B cell (primary cell): Measurements from ENCODE around the gene RSAD1. TPM values are rescaled to one million over a fixed set of nuclear protein-coding genes. Genes with fewer than 3 reads are reported as not detected.

Source experiments
- ATAC-seq: fragments of 200-7000 bp; cut with Tn5 transposase; one replicate; pipeline ENCODE4 v1.10.0; 2021; ENCODE audit warnings: low read depth, mild to moderate bottlenecking, moderate number of reproducible peaks, moderate library complexity
- CTCF ChIA-PET: fragments of 350-600 bp; sonication (Branson Sonifier 250); formaldehyde crosslinking; loops from one replicate; lab custom pipeline; 2021; ENCODE audit warnings: antibody characterized with exemption, inconsistent platforms; lab: Charles Lee
- POLR2A ChIA-PET: fragments of 350-600 bp; sonication (Branson Sonifier 250); formaldehyde crosslinking; loops from one replicate; lab custom pipeline; 2021; ENCODE audit warnings: antibody characterized with exemption; lab: Charles Lee
- DNase-seq: peaks from one replicate; pipeline ENCODE4 v3.0.0; 2013
- H2AFZ ChIP-seq: 2 replicates; pipeline ENCODE4 v1.6.1; 2012; ENCODE audit warnings: mild to moderate bottlenecking, low read depth, low read length; ENCODE audit not compliant: insufficient read depth, poor library complexity, severe bottlenecking
- H3K27ac ChIP-seq, 2 donors: 1 replicate in 1 of 2; 2 replicates in 1 of 2; pipeline ENCODE4 v1.5.1; 2012 to 2013; ENCODE audit warnings: low read length in 2 of 2, mild to moderate bottlenecking in 2 of 2, moderate library complexity in 1 of 2
- H3K27me3 ChIP-seq, 4 experiments: fragments of 200-600 bp in 1 of 4; sonication (generic) in 1 of 4; replicated peaks in 1 of 4; 1 replicate in 2 of 4; 2 replicates in 2 of 4; pipeline versions ENCODE4 v1.6.1 to v1.7.0; 2013 to 2016; ENCODE audit warnings: low read length in 3 of 4, mild to moderate bottlenecking in 2 of 4, mixed read lengths in 1 of 4, moderate library complexity in 1 of 4; ENCODE audit not compliant: insufficient read depth in 4 of 4, control insufficient read depth in 3 of 4; ENCODE audit errors: control extremely low read depth in 1 of 4
- H3K36me3 ChIP-seq, 2 experiments: replicated peaks in 1 of 2; 1 replicate in 1 of 2; 2 replicates in 1 of 2; pipeline versions ENCODE4 v1.6.1 to v1.7.1; 2013; ENCODE audit warnings: low read length in 1 of 2; ENCODE audit not compliant: insufficient read depth in 2 of 2, control insufficient read depth in 1 of 2; ENCODE audit errors: control extremely low read depth in 1 of 2, extremely low read depth in 1 of 2
- H3K4me1 ChIP-seq, 2 donors: fragments of 200-600 bp in 1 of 2; sonication (generic) in 1 of 2; 1 replicate in 1 of 2; 2 replicates in 1 of 2; pipeline versions ENCODE4 v1.5.1 to v1.6.1; 2013 to 2017; ENCODE audit warnings: low read length in 2 of 2; ENCODE audit not compliant: control insufficient read depth in 2 of 2, insufficient read depth in 2 of 2
- H3K4me2 ChIP-seq: replicated peaks from 2 replicates; pipeline ENCODE3; 2012; ENCODE audit warnings: mild to moderate bottlenecking, low read depth, low read length; ENCODE audit not compliant: poor library complexity, severe bottlenecking
- H3K4me3 ChIP-seq, 5 experiments: fragments of 200-600 bp in 1 of 5; sonication (generic) in 1 of 5; 1 replicate in 3 of 5; 2 replicates in 2 of 5; pipeline versions ENCODE4 v1.5.1 to v1.7.0; 2011 to 2016; ENCODE audit warnings: low read length in 4 of 5, mild to moderate bottlenecking in 4 of 5, low read depth in 2 of 5, control low read depth in 1 of 5, moderate library complexity in 1 of 5; ENCODE audit not compliant: insufficient read depth in 1 of 5; ENCODE audit errors: control extremely low read depth in 1 of 5, extremely low read depth in 1 of 5
- H3K79me2 ChIP-seq: fragments of 200-600 bp; sonication (generic); one replicate; pipeline ENCODE4 v1.6.0; 2016; ENCODE audit warnings: low read length; ENCODE audit not compliant: control insufficient read depth, insufficient read depth
- H3K9ac ChIP-seq: fragments of 200-600 bp; sonication (generic); 2 replicates; pipeline ENCODE4 v1.6.1; 2017; ENCODE audit warnings: mild to moderate bottlenecking, low read length, moderate library complexity
- H3K9me3 ChIP-seq, 3 donors: one replicate each; pipeline versions ENCODE4 v1.6.1 to v1.7.1; 2013; ENCODE audit warnings: low read length in 2 of 3; ENCODE audit not compliant: control insufficient read depth in 2 of 3, insufficient read depth in 1 of 3; ENCODE audit errors: control extremely low read depth in 1 of 3
- H4K20me1 ChIP-seq: 2 replicates; pipeline ENCODE4 v1.6.0; 2012; ENCODE audit warnings: mild to moderate bottlenecking, low read length; ENCODE audit not compliant: insufficient read depth, control insufficient read depth, poor library complexity, severe bottlenecking
- H3K27ac Mint-ChIP-seq: one replicate; pipeline ENCODE4 v1.8.0; 2021; ENCODE audit warnings: mixed read lengths
- H3K27me3 Mint-ChIP-seq: one replicate; pipeline ENCODE4 v1.8.0; 2021; ENCODE audit warnings: mixed read lengths
- H3K4me1 Mint-ChIP-seq: one replicate; pipeline ENCODE4 v1.8.0; 2021; ENCODE audit warnings: mixed read lengths
- H3K4me3 Mint-ChIP-seq: one replicate; pipeline ENCODE4 v1.8.0; 2021; ENCODE audit warnings: mixed read lengths
- H3K9me3 Mint-ChIP-seq: one replicate; pipeline ENCODE4 v1.8.0; 2022; ENCODE audit warnings: mixed read lengths; ENCODE audit not compliant: insufficient read depth
- EZH2 ChIP-seq: IDR thresholded peaks from 2 replicates; pipeline ENCODE4 v1.6.1; 2012; ENCODE audit warnings: borderline replicate concordance, low read depth, mild to moderate bottlenecking, moderate library complexity, low read length; ENCODE audit not compliant: insufficient read depth, poor library complexity, severe bottlenecking
- WGBS: methylation state at CpG from one replicate; pipeline ENCODE4 v1.1.5; 2013; ENCODE audit warnings: missing lambda C conversion rate; ENCODE audit not compliant: insufficient coverage; 5-methylcytosine and 5-hydroxymethylcytosine counted together
- intact Hi-C: fragments of 100-400 bp; cut with micrococcal nuclease; formaldehyde crosslinking; loops from one replicate; pipeline ENCODE4 v1.10.0; 2022
- polyA plus RNA-seq: library from polyadenylated mRNA; depleted of rRNA; stranded (reverse); fragments of >200 nt; gene quantifications from 2 replicates; pipeline ENCODE4 v1.2.3, GENCODE V29; 2012
- total RNA-seq, 2 donors: library from RNA; stranded (reverse); fragments of 120-200 nt in 1 of 2; gene quantifications; 1 replicate in 1 of 2; 2 replicates in 1 of 2; pipeline versions ENCODE4 v1.2.3 to v1.2.4, GENCODE V29; 2013 to 2022
- TF ChIP-seq, protein P1 (sequence below): fragments of 200-600 bp; IDR thresholded peaks from one replicate; pipeline ENCODE4 v1.8.0; 2022; ENCODE audit warnings: antibody characterized with exemption, mild to moderate bottlenecking

The RSAD1 gene
- total and polyA plus RNA-seq, 2 donors (not counting 1 experiment from before 2014, with no cell fraction given) = 53.4 to 63.9 TPM

DNA sequence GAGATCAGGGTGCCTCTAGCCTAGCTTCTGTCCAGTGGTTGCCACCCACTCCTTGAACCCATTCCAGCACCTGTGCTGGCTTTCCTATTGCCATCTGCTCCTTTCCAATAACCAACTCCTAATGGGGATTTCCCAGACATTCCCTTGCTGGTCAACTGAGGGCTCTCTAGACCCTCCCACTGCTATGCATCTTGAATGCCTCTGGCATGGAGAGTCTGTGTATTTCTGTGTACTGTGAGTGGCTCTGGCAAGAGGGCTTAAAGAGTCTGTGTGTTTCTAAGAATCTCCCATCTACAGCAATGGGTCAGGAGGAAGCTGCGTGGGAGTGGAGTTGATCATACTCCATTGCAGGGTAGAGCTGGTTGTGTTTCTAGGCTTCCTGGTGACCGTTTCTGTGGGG, 42.9 kb downstream of the RSAD1 start:
- ATAC-seq = no peak
- ChIA-PET CTCF (no interaction called here), POLR2A (no interaction called here)
- Histone ChIP-seq H3K36me3 (no peaks in the 10 kb centered on the region), H3K4me3 (no peak overlapping the region), H3K27ac (no peak overlapping the region), H3K9me3 (no peaks in the 10 kb centered on the region), H4K20me1 (no peaks in the 10 kb centered on the region), H3K79me2 (no peaks in the 10 kb centered on the region), H2AFZ (no peak overlapping the region), H3K27me3 (no peaks in the 10 kb centered on the region), H3K9ac (no peak overlapping the region), H3K4me1 (no peaks in the 10 kb centered on the region), H3K4me2 (no peak overlapping the region)
- DNase-seq = no peak
- Mint-ChIP-seq H3K9me3 (no peaks in the 10 kb centered on the region), H3K4me3 (no peak overlapping the region), H3K4me1 (no peaks in the 10 kb centered on the region), H3K27me3 (no peaks in the 10 kb centered on the region), H3K27ac (no peak overlapping the region)
- intact Hi-C loops = no loop called here
- TF ChIP-seq EZH2 = no peak
- TF ChIP-seq, protein P1, sequence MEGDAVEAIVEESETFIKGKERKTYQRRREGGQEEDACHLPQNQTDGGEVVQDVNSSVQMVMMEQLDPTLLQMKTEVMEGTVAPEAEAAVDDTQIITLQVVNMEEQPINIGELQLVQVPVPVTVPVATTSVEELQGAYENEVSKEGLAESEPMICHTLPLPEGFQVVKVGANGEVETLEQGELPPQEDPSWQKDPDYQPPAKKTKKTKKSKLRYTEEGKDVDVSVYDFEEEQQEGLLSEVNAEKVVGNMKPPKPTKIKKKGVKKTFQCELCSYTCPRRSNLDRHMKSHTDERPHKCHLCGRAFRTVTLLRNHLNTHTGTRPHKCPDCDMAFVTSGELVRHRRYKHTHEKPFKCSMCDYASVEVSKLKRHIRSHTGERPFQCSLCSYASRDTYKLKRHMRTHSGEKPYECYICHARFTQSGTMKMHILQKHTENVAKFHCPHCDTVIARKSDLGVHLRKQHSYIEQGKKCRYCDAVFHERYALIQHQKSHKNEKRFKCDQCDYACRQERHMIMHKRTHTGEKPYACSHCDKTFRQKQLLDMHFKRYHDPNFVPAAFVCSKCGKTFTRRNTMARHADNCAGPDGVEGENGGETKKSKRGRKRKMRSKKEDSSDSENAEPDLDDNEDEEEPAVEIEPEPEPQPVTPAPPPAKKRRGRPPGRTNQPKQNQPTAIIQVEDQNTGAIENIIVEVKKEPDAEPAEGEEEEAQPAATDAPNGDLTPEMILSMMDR = no peak
- 63% methylated on average over 1 of the region's 2 CpGs for WGBS

DNA sequence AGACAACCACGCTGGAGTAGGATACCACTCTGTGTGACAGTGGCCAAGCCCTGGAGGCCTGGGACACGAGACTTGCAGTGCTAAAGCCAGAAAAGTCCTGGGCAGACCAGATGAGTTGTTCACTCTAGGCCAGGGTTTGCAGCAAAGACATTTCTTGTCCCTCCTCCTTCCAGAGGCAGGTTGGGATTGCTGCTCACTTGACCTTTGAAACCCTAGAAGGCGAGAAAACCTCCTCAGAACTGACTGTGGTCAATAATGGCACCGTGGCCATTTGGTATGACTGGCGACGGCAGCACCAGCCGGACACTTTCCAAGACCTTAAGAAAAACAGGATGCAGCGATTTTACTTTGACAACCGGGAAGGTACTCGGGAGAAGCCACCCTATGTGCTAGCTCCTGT, 44.1 kb downstream of the RSAD1 start:
- H3K36me3 ChIP-seq = no peaks in the 10 kb centered on the region
- H4K20me1 ChIP-seq = no peaks in the 10 kb centered on the region
- no peak overlapping the region for H3K9ac ChIP-seq
- intact Hi-C loops = no loop called here
- H3K9me3 ChIP-seq = no peaks in the 10 kb centered on the region
- CTCF ChIA-PET = no interaction called here
- no peak overlapping the region for H3K4me3 ChIP-seq
- TF ChIP-seq, protein P1 = no peak
- TF ChIP-seq EZH2 = no peak
- no peak for DNase-seq
- Mint-ChIP-seq H3K4me3 (no peak overlapping the region), H3K27me3 (no peaks in the 10 kb centered on the region), H3K4me1 (no peaks in the 10 kb centered on the region), H3K9me3 (no peaks in the 10 kb centered on the region), H3K27ac (no peak overlapping the region)
- H3K79me2 ChIP-seq = no peaks in the 10 kb centered on the region
- POLR2A ChIA-PET = no interaction called here
- no peak overlapping the region for H2AFZ ChIP-seq
- no peaks in the 10 kb centered on the region for H3K4me1 ChIP-seq
- no peak overlapping the region for H3K4me2 ChIP-seq
- H3K27me3 ChIP-seq = peaks cover 0 to 4% (median under 1%) of the 10 kb centered on the region in 4 experiments
- WGBS = 92% methylated on average over 10 of the region's 10 CpGs
- ATAC-seq = no peak
- no peak overlapping the region for H3K27ac ChIP-seq
